ENCODE data around the gene TUBB1. TPM values are rescaled to one million over a fixed set of nuclear protein-coding genes. Genes with fewer than 3 reads are reported as not detected.
A peak's percentile ranks its signal among the peaks of the same experiment; 100 is the strongest.

TUBB1 gene
- total RNA-seq, 1 donor from 2014 or later: not detected

DNA sequence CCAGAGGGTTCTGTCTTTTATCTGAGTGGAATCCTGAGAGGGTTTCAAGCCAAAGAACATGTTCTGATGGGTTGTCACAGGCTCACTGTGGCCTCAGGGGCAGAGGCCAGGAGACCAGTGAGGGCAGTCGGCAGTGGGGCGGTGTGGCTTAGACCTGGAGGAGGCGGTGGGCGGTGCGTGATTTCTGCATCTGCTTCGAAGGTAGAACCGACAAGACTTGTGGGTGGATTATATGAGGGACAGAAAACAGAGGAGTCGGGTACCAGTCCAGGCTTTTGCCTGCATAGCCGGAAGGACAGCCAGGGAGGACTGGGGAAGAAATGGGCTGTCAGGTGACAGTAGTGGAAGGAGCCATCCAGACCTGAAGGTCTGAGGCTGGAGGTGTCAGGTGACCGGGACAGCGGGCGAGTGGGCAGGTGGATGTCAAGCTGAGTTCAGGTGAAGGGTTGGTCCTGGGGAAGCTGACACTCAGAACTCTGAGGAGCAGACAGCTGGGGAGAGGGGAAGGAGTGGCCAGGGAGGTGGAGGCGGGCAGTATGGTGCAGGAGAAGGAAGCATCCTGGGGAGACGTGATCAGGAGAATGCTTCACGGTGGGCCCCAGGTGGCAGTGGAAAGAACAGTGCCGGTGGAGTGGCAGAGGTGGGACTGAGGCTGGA lies 15.3 kb upstream of the TUBB1 start:
- no peaks in the 10 kb centered on the region for H3K27me3 Mint-ChIP-seq (ENCODE audit: low read depth)
- DNase-seq (ENCODE audit: low spot score): no peak
- H3K4me1 Mint-ChIP-seq (ENCODE audit: low read depth): peaks cover 21% of the 10 kb centered on the region
- no peak overlapping the region for H3K4me3 Mint-ChIP-seq (ENCODE audit: unreplicated experiment)
- peaks cover 4% of the 10 kb centered on the region for H3K36me3 Mint-ChIP-seq (ENCODE audit: low read depth)
- H3K27ac Mint-ChIP-seq (ENCODE audit: unreplicated experiment): peak overlapping the region; percentile 43
- H3K9me3 Mint-ChIP-seq (ENCODE audit: low read depth): no peaks in the 10 kb centered on the region
- TF ChIP-seq, protein P1, sequence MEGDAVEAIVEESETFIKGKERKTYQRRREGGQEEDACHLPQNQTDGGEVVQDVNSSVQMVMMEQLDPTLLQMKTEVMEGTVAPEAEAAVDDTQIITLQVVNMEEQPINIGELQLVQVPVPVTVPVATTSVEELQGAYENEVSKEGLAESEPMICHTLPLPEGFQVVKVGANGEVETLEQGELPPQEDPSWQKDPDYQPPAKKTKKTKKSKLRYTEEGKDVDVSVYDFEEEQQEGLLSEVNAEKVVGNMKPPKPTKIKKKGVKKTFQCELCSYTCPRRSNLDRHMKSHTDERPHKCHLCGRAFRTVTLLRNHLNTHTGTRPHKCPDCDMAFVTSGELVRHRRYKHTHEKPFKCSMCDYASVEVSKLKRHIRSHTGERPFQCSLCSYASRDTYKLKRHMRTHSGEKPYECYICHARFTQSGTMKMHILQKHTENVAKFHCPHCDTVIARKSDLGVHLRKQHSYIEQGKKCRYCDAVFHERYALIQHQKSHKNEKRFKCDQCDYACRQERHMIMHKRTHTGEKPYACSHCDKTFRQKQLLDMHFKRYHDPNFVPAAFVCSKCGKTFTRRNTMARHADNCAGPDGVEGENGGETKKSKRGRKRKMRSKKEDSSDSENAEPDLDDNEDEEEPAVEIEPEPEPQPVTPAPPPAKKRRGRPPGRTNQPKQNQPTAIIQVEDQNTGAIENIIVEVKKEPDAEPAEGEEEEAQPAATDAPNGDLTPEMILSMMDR (IDR thresholded peaks at IDR 0.05): no peak

DNA sequence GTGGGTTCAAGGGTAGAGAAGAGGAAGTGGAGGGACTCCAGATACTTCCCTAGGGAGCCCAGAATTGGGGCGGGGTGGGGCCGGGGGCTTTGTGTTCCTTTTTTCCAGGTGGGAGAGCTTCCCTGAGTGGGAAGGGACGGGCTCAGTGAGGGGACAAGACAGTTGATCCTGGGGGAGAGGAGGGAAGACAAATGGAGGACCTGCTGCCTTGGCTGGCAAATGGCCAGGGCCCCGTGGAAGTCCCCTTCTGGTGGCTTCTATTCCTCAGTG lies 14.8 kb upstream of the TUBB1 start:
- Mint-ChIP-seq H3K4me3 (ENCODE audit: unreplicated experiment) (no peak overlapping the region), H3K4me1 (ENCODE audit: low read depth) (peaks cover 21% of the 10 kb centered on the region), H3K27ac (ENCODE audit: unreplicated experiment) (no peak overlapping the region), H3K36me3 (ENCODE audit: low read depth) (peaks cover 4% of the 10 kb centered on the region), H3K27me3 (ENCODE audit: low read depth) (no peaks in the 10 kb centered on the region), H3K9me3 (ENCODE audit: low read depth) (no peaks in the 10 kb centered on the region)
- TF ChIP-seq, protein P1 (IDR thresholded peaks at IDR 0.05): no peak
- no peak for DNase-seq (ENCODE audit: low spot score)

DNA sequence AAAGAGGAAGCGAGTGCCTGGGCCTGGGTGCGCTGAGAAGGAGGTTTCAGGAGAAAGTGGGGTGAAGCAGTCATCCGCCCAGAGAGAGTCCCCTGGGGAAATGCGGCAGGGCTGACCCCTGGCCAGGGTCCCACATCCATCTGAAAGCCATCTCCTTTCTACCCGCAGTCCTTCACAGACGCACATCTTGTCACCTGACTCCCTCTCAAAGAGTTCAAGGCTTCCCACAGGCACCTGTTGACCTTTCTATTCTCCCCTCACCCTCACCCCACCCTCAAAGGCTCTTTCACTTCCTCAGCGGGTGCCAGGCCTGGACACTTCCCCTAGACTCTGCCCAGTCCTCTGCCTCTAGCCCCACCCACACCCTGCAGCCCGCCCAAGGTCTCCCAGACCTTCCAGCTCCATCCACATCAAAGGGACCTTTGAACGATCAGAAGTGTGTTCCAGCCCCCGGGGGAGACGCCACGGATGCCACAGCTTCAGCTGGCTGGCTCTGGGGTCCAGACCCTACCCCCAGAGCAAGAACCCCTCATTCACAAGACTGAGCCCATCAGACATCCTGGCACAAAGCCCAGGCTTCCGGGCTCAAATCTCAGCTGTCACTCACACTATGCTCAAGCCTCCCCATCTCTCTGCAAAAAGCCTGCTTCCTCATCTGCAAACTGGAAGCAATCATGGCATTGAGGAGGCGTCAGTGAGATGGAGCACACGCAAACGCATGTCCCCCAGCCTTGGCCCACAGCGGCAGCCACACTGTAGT lies 14.3 kb upstream of the TUBB1 start:
- H3K4me3 Mint-ChIP-seq (ENCODE audit: unreplicated experiment): peak overlapping the region; percentile 60
- H3K27me3 Mint-ChIP-seq (ENCODE audit: low read depth): no peaks in the 10 kb centered on the region
- H3K9me3 Mint-ChIP-seq (ENCODE audit: low read depth): no peaks in the 10 kb centered on the region
- TF ChIP-seq, protein P1 (IDR thresholded peaks at IDR 0.05): no peak
- no peak for DNase-seq (ENCODE audit: low spot score)
- peaks cover 23% of the 10 kb centered on the region for H3K4me1 Mint-ChIP-seq (ENCODE audit: low read depth)
- peaks cover 4% of the 10 kb centered on the region for H3K36me3 Mint-ChIP-seq (ENCODE audit: low read depth)
- peak overlapping the region; percentile 72 for H3K27ac Mint-ChIP-seq (ENCODE audit: unreplicated experiment)

DNA sequence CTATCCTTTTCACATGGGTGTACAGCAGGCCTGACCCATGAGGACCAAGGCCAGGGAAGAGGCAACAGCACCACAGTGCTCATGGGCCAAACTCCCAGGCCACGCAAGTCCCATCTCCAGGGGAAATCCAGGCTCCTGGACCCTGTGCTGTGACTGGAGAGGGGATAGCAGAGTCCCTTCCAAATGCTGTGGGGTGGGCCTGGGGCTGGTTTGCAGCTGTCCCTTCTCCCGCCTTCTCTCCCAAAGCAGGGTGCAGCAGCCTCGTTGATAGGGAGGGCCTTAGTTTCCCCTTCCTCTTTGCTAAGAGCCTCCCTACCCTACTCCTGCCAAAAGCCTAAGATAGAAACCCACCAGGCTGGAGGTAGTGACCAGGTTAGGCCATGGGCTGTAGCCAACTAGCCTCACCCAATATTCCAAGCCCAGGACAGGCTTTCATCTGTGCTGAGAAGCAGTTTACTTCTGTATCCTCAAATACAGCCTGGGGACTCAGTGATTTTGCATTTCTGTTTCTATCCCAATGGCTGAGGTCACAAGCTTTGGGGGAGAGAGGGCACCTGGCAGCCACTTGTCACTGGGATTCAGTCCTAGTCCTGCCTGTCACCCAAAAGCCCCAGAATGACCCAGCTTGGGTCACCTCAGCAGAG lies 13.6 kb upstream of the TUBB1 start:
- peak overlapping the region; percentile 72 for H3K27ac Mint-ChIP-seq (ENCODE audit: unreplicated experiment)
- peak overlapping the region; percentile 60 for H3K4me3 Mint-ChIP-seq (ENCODE audit: unreplicated experiment)
- H3K27me3 Mint-ChIP-seq (ENCODE audit: low read depth): no peaks in the 10 kb centered on the region
- DNase-seq (ENCODE audit: low spot score): no peak
- H3K36me3 Mint-ChIP-seq (ENCODE audit: low read depth): peaks cover 4% of the 10 kb centered on the region
- H3K4me1 Mint-ChIP-seq (ENCODE audit: low read depth): peaks cover 30% of the 10 kb centered on the region
- TF ChIP-seq, protein P1 (IDR thresholded peaks at IDR 0.05): no peak
- no peaks in the 10 kb centered on the region for H3K9me3 Mint-ChIP-seq (ENCODE audit: low read depth)

DNA sequence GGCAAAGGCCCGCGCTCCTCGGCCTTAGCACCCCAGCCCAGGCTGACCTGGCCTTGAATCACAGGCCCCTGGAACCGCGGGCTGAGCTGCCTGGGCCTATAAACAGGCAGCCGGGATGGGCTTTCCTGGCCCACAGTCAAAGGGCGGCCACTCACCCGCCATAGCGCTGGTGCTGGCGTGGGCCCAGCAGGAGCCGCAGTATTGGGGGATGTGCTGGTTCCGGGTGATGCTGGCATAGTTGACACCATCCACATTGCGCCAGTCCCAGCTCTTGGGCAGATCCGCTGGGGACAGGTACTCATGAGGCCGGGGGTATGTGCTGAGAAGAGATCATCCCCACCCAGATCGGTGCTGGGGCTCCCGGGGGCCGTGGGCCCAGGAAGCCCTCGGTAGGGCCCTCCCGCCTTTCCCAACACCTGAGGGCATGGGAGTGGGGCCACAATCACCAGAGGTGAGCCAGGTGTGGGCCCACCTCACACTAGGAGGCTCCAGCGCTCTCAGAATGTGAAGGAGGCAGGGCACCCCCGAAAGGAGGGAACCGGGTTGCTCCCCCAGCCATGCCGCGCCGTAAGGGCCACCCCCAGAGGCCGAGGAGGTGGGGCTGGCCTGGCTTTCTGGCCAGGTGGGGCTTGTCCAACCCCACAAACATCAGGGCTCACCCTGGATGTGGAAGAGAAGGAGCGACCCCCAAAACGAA lies 12.9 kb upstream of the TUBB1 start:
- peaks cover 4% of the 10 kb centered on the region for H3K36me3 Mint-ChIP-seq (ENCODE audit: low read depth)
- TF ChIP-seq, protein P1 (IDR thresholded peaks at IDR 0.05): no peak
- no peak for DNase-seq (ENCODE audit: low spot score)
- H3K9me3 Mint-ChIP-seq (ENCODE audit: low read depth): no peaks in the 10 kb centered on the region
- H3K4me1 Mint-ChIP-seq (ENCODE audit: low read depth): peaks cover 37% of the 10 kb centered on the region
- H3K27me3 Mint-ChIP-seq (ENCODE audit: low read depth): no peaks in the 10 kb centered on the region
- peak overlapping the region; percentile 61 for H3K27ac Mint-ChIP-seq (ENCODE audit: unreplicated experiment)
- peak overlapping the region; percentile 60 for H3K4me3 Mint-ChIP-seq (ENCODE audit: unreplicated experiment)

Data from chondrocyte (in vitro differentiated cells).